Endodermal cell (in vitro differentiated cells): ENCODE data around the gene RASGEF1B. TPM values are rescaled to one million over a fixed set of nuclear protein-coding genes. Genes with fewer than 3 reads are reported as not detected.

ENCODE experiments used
- DNase-seq: peaks from one replicate; pipeline ENCODE4 v3.0.0-alpha.2; 2017
- H3K27ac ChIP-seq: 2 replicates; pipeline ENCODE4 v1.5.1; 2013; ENCODE audit warnings: mild to moderate bottlenecking, low read depth, low read length, moderate library complexity
- H3K27me3 ChIP-seq: 2 replicates; pipeline ENCODE4 v1.6.1; 2013; ENCODE audit warnings: mild to moderate bottlenecking, low read length, moderate library complexity; ENCODE audit not compliant: insufficient read depth, control insufficient read depth, poor library complexity, severe bottlenecking
- H3K36me3 ChIP-seq: 2 replicates; pipeline ENCODE4 v1.7.0; 2013; ENCODE audit warnings: mild to moderate bottlenecking, low read length, moderate library complexity; ENCODE audit not compliant: control insufficient read depth, insufficient read depth
- H3K4me1 ChIP-seq: one replicate; pipeline ENCODE4 v1.7.0; 2013; ENCODE audit warnings: low read length; ENCODE audit not compliant: control insufficient read depth, insufficient read depth
- H3K4me3 ChIP-seq: 2 replicates; pipeline ENCODE4 v1.5.1; 2013; ENCODE audit warnings: mild to moderate bottlenecking, low read length, moderate library complexity
- H3K9ac ChIP-seq: 2 replicates; pipeline ENCODE4 v1.6.1; 2013; ENCODE audit warnings: mild to moderate bottlenecking, low read length, moderate library complexity; ENCODE audit not compliant: poor library complexity, severe bottlenecking; ENCODE audit errors: extremely low read depth
- H3K9me3 ChIP-seq: 2 replicates; pipeline ENCODE4 v1.6.1; 2013; ENCODE audit warnings: mild to moderate bottlenecking, low read length, moderate library complexity; ENCODE audit not compliant: control insufficient read depth
- H3K27ac Mint-ChIP-seq: 2 replicates; pipeline ENCODE4 v1.8.0; 2020; ENCODE audit warnings: mixed read lengths
- H3K27me3 Mint-ChIP-seq: 2 replicates; pipeline ENCODE4 v1.8.0; 2021; ENCODE audit warnings: mild to moderate bottlenecking, mixed read lengths; ENCODE audit not compliant: insufficient read depth
- H3K36me3 Mint-ChIP-seq: 2 replicates; pipeline ENCODE4 v1.8.0; 2020; ENCODE audit warnings: low read depth, mixed read lengths
- H3K4me1 Mint-ChIP-seq: 2 replicates; pipeline ENCODE4 v1.8.0; 2020; ENCODE audit warnings: mixed read lengths
- H3K4me3 Mint-ChIP-seq: 2 replicates; pipeline ENCODE4 v1.8.0; 2020; ENCODE audit warnings: mild to moderate bottlenecking, moderate library complexity, mixed read lengths
- H3K9me3 Mint-ChIP-seq: 2 replicates; pipeline ENCODE4 v1.8.0; 2020; ENCODE audit warnings: mild to moderate bottlenecking, mixed read lengths
- WGBS, 2 experiments: methylation state at CpG; one replicate each; pipeline versions ENCODE4 v1.1.5 to v1.1.7; 2013; ENCODE audit warnings: missing lambda C conversion rate in 2 of 2, mixed read lengths in 1 of 2; ENCODE audit not compliant: insufficient coverage in 1 of 2, insufficient read length in 1 of 2; 5-methylcytosine and 5-hydroxymethylcytosine counted together
- total RNA-seq, 2 donors: library from RNA; stranded (reverse); fragmentation: NEBNext Ultra II Directional in 1 of 2; extraction: Animal tissue kit (Norgen Biotek cat#: 25700) in 1 of 2; gene quantifications; 2 replicates in 1 of 2; 3 replicates in 1 of 2; pipeline ENCODE4 v1.2.1, GENCODE V29; 2021
- TF ChIP-seq, protein P1 (sequence below): fragments of 200-600 bp; sonication (generic); conservative IDR thresholded peaks from 2 replicates; pipeline ENCODE4 v1.5.0; 2021; ENCODE audit warnings: antibody characterized with exemption, mild to moderate bottlenecking

The RASGEF1B gene
- total RNA-seq, 2 donors from 2014 or later: 15.3 to 26.7 TPM

GRCh38 chr4:81412946-81413495 lies 58.7 kb downstream of the RASGEF1B start:
- TF ChIP-seq, protein P1, sequence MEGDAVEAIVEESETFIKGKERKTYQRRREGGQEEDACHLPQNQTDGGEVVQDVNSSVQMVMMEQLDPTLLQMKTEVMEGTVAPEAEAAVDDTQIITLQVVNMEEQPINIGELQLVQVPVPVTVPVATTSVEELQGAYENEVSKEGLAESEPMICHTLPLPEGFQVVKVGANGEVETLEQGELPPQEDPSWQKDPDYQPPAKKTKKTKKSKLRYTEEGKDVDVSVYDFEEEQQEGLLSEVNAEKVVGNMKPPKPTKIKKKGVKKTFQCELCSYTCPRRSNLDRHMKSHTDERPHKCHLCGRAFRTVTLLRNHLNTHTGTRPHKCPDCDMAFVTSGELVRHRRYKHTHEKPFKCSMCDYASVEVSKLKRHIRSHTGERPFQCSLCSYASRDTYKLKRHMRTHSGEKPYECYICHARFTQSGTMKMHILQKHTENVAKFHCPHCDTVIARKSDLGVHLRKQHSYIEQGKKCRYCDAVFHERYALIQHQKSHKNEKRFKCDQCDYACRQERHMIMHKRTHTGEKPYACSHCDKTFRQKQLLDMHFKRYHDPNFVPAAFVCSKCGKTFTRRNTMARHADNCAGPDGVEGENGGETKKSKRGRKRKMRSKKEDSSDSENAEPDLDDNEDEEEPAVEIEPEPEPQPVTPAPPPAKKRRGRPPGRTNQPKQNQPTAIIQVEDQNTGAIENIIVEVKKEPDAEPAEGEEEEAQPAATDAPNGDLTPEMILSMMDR: no peak
- no peak overlapping the region for H3K4me3 Mint-ChIP-seq
- no peaks in the 10 kb centered on the region for H3K9me3 ChIP-seq
- no peaks in the 10 kb centered on the region for H3K36me3 ChIP-seq
- H3K27me3 ChIP-seq: no peaks in the 10 kb centered on the region
- no peaks in the 10 kb centered on the region for H3K36me3 Mint-ChIP-seq
- 85 to 92% methylated on average over 4 of the region's 4 CpGs for WGBS, 2 experiments
- no peaks in the 10 kb centered on the region for H3K4me1 ChIP-seq
- H3K4me3 ChIP-seq: no peak overlapping the region
- H3K9ac ChIP-seq: no peak overlapping the region
- no peak overlapping the region for H3K27ac Mint-ChIP-seq
- no peaks in the 10 kb centered on the region for H3K4me1 Mint-ChIP-seq
- peaks cover 2% of the 10 kb centered on the region for H3K9me3 Mint-ChIP-seq
- DNase-seq: no peak
- H3K27me3 Mint-ChIP-seq: no peaks in the 10 kb centered on the region
- H3K27ac ChIP-seq: no peak overlapping the region

DNA sequence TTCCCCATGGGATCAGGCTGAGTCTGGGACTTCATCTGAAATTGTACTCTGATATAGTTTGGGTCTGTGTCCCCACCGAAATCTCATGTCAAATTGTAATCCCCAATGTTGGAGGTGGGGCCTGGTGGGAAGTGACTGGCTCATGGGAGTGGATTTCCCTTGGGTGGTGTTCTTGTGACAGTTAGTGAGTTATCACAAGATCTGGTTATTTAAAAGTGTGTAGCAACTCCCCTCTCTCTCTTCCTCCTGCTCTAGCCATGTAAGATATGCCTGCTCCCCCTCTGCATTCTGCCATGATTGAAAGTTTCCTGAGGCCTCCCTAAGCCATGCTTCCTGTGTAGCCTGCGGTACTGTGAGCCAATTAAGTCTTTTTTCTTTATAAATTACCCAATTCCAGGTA lies 61.0 kb downstream of the RASGEF1B start:
- Histone ChIP-seq H3K27me3 (no peaks in the 10 kb centered on the region), H3K36me3 (no peaks in the 10 kb centered on the region), H3K27ac (no peak overlapping the region), H3K9ac (no peak overlapping the region), H3K9me3 (no peaks in the 10 kb centered on the region), H3K4me3 (no peak overlapping the region), H3K4me1 (no peaks in the 10 kb centered on the region)
- H3K27me3 Mint-ChIP-seq: no peaks in the 10 kb centered on the region
- no peak overlapping the region for H3K4me3 Mint-ChIP-seq
- H3K9me3 Mint-ChIP-seq: peaks cover 2% of the 10 kb centered on the region
- TF ChIP-seq, protein P1: no peak
- DNase-seq: no peak
- no peaks in the 10 kb centered on the region for H3K4me1 Mint-ChIP-seq
- H3K36me3 Mint-ChIP-seq: no peaks in the 10 kb centered on the region
- no peak overlapping the region for H3K27ac Mint-ChIP-seq
- WGBS, 2 experiments: 83 to 92% methylated on average over 2 of the region's 2 CpGs

- H3K27ac Mint-ChIP-seq: no peak overlapping the region
- WGBS, 2 experiments: 92 to 98% methylated on average over 4 of the region's 4 CpGs
Measured at GRCh38 chr4:81409836-81410235, 61.9 kb downstream of the RASGEF1B start.

More at GRCh38 chr4:81409836-81410235, 61.9 kb downstream of the RASGEF1B start:
- TF ChIP-seq, protein P1: no peak
- no peak overlapping the region for H3K9ac ChIP-seq
- Mint-ChIP-seq H3K36me3 (no peaks in the 10 kb centered on the region), H3K4me3 (no peak overlapping the region), H3K4me1 (no peaks in the 10 kb centered on the region), H3K27me3 (peaks cover under 1% of the 10 kb centered on the region), H3K9me3 (peaks cover under 1% of the 10 kb centered on the region)
- no peaks in the 10 kb centered on the region for H3K4me1 ChIP-seq
- no peaks in the 10 kb centered on the region for H3K36me3 ChIP-seq
- H3K27me3 ChIP-seq: no peaks in the 10 kb centered on the region
- no peak overlapping the region for H3K27ac ChIP-seq
- H3K9me3 ChIP-seq: no peaks in the 10 kb centered on the region
- no peak for DNase-seq
- no peak overlapping the region for H3K4me3 ChIP-seq
